H4 (cell line): ENCODE data around the gene TFF3. TPM values are rescaled to one million over a fixed set of nuclear protein-coding genes. Genes with fewer than 3 reads are reported as not detected.

Source experiments
- DNase-seq: peaks from one replicate; pipeline ENCODE4 v3.0.0-alpha.2; 2015; ENCODE audit warnings: low spot score
- total RNA-seq: library from RNA; depleted of rRNA; stranded (reverse); fragments of >200 nt; shearing (Covaris generic); gene quantifications from 2 replicates; pipeline ENCODE4 v1.2.3, GENCODE V29; 2014

TFF3 gene
- total RNA-seq, 1 experiment from 2014 or later = not detected

DNA sequence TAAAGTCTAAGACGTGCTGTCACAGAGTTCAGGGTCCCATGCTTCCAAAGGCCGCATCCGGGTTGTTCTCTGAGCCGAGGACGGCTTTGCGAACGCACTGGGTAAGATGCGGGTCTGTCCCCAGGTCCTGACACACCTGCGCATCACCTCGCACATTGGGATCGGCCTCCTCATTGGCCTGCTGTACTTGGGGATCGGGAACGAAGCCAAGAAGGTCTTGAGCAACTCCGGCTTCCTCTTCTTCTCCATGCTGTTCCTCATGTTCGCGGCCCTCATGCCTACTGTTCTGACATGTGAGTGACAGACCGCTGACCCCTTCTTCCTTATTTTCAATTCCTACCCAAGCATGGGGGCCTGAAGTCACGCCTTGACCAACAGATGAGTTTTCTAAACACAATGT is 25.3 kb downstream of the TFF3 start:
- DNase-seq = no peak

GRCh38 chr21:42288962-42289361 is 26.2 kb downstream of the TFF3 start:
- DNase-seq = no peak

DNA sequence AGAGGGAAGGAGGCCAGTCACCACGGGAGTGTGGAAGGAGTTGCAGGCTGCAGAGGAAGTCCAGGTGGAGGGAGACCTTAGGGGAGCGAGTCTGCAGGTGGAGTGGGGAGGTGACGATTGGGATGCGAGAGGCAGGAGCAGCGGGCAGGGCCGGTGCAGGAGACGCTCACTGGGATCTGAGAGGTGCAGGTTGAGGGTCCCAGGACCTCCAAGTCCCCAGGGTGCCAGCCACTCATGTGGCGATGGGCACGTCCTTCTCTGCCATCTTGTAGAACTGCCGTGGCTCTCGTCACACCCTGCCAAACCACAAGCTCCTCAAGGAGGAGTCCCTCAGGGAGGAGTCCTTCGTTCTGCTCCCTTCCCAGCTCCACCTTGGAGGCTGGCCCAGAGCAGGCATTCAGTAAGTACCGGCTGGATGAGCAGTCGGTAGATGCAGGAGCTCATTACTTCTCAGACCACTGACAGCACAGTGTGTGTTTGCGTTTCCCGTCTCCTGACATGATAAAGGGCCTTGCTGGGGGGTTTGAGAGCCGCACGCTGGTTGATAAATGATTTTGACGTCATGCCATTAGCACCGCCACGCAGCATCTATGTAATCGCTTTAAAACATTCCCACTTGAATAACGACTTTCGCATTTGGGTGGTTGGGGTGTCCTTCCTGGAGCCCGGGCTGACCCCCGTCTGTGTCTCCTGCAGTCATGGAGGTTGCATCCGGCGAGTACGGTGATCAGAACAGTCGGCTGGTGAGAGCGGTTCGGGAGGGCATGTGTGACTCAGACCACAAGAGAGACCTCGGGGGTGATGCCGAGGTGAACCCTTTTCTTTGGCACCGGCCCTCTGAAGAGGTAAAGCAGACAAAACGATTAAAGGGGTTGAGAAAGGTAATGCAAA is 27.8 kb downstream of the TFF3 start:
- no peak for DNase-seq

DNA sequence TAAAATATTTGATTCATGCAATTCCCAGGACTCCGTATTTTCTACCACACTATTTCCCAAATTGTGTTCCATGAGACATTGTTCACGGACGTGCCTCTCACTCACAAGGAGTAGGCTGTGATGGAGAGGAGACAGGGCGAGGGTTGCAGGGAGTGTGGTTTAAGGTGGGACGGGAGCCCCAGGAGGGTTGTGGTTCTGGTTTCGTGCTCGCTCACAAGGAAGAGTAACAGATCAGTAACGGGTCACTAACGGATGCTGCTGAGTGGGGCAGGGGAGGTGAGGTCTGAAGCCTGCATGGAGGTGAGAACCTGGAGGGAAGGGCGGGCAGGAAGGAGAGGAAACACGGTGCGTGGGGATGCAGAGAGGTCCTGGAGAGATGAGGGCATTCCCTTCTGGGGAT is 28.8 kb downstream of the TFF3 start:
- DNase-seq = no peak

GRCh38 chr21:42285569-42286245 is 29.5 kb downstream of the TFF3 start:
- DNase-seq = no peak

DNA sequence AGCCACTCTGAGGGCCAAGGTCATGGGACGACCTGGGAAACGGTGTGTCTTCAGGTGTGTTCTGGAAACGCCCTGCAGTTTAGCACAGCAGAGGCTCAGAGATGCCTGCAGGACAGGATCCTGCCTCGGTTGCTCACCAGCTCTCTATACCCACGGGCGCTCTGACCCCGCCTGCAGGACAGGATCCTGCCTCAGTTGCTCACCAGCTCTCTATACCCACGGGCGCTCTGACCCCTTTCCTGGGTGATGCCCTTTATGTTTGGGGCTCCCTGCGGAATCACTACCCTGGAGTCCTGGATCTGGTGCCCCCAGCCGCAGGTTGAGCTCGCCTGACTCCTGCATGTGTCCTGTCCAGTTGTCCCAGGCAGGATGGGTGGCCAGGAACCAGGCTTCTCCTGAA is 32.5 kb downstream of the TFF3 start:
- DNase-seq = no peak

DNA sequence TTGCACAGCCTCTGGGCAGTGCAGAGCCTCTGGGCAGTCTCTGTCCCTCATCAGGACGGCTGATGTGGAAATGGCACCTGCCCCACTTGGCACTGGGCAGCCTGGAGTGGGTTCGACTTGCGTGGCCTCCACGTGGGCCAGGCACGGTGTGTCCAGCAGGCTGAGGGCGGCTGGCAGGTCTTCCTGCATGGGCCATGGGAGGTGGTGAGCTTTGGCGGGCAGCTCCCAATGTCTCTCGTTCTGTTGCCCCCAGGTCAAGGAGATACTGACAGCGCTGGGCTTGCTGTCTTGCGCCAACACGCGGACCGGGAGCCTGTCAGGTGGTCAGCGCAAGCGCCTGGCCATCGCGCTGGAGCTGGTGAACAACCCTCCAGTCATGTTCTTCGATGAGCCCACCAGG is 33.2 kb downstream of the TFF3 start:
- DNase-seq = no peak

- no peak for DNase-seq
Measured at GRCh38 chr21:42281181-42281680, 34.0 kb downstream of the TFF3 start.

- DNase-seq = no peak
Measured at GRCh38 chr21:42280356-42281180, 34.6 kb downstream of the TFF3 start.

DNA sequence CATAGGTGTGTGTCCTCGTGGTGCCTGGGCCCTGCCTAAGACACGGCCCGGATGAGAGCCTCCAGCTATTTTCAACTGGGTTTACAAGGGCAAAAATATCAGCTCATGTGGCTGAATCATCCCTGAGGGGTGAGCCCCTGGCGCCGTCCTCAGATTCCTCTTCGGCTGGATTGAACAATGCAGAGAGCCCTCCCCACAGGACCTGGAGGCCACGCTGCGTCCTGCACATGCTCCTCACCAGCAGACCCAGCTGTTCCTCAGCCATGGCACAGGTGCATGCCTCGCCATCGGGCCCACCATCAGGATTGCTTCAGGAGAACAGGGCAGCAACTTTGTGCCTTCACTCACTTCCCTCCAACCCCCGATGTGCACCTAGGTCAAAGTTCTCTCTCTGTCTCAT is 35.3 kb downstream of the TFF3 start:
- no peak for DNase-seq

DNA sequence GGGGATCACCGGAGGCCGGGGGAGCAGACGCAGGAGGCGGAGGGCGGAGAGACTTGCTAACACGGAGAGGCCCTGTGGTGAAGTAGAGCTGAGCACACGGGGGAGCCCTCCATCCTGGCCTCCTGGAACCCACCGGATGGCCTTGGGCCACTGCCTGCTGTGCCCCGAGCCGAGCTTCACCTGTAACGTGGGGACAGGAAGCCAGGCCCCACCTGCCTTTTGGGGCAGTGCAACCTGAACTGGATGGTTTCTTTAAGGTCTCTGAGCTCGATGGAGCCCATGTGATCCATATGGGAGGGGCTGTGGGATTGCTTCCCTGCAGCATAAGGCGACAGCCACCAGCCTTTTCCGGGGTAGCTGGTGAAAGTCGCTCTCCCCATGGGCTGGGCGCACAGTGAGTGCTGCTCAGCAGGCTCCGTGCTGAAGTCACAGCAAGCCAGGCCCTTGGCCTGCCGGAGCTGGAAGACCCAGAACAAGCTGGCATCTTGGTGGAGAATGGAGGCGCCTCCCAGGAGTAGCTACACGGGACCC is 35.8 kb downstream of the TFF3 start:
- no peak for DNase-seq

DNA sequence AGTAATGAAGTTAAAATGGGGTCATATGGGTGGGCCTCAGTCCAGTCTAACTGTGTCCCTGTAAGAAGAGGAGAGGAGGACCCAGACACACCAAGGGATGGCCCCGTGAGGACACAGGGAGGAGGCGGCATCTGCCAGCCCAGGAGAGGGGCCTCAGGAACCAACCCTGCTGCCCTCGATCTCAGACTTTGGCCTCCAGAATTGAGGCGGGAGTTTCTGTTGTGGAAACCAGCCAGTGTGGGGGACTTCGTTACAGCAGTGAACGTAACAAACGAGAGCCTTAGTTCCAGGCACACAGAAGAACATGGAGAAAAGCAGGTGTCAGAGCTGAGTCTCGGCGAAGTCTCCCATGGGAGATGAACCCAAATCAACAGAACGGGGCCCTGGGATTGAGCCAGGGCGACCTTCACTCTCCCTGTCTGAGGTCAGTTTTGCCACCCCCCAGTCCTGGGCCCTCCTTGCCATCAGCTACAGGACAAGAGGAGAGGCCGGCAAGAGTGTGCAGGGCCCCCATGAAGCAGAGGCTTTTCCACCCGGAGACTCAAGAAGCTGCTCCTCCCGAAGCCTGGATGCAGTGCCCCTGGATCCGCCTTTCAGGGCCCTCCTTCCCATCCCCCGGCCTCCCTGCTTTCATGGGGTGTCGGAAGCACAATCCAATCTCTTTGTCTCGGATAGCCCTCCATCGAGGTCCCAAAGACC is 36.6 kb downstream of the TFF3 start:
- DNase-seq = no peak

GRCh38 chr21:42277593-42277992 is 37.6 kb downstream of the TFF3 start:
- DNase-seq = no peak

- DNase-seq = no peak
Measured at GRCh38 chr21:42276526-42277154, 38.6 kb downstream of the TFF3 start.

GRCh38 chr21:42276076-42276475 is 39.1 kb downstream of the TFF3 start:
- DNase-seq = no peak

- no peak for DNase-seq
Measured at GRCh38 chr21:42272984-42273600, 42.1 kb downstream of the TFF3 start.

- no peak for DNase-seq
Measured at GRCh38 chr21:42272109-42272962, 42.9 kb downstream of the TFF3 start.

DNA sequence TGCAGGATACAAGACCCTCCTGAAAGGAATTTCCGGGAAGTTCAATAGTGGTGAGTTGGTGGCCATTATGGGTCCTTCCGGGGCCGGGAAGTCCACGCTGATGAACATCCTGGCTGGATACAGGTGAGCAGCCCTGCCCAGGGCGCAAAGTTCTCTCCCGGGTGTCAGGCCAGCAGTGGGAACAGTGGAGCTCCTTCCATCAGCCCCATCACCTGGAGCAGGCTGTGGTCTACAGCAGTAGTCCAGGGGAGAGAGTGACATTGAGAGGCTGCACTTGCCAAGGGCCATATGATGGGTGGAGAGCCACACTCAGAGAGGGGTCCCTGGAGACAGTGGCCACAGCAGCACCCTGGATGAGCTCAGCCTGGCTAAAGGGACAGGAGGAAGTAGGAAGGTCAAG is 44.1 kb downstream of the TFF3 start:
- DNase-seq = no peak

GRCh38 chr21:42269386-42269785 is 45.8 kb downstream of the TFF3 start:
- no peak for DNase-seq
